ENCODE data around the gene SLC37A1.

DNA sequence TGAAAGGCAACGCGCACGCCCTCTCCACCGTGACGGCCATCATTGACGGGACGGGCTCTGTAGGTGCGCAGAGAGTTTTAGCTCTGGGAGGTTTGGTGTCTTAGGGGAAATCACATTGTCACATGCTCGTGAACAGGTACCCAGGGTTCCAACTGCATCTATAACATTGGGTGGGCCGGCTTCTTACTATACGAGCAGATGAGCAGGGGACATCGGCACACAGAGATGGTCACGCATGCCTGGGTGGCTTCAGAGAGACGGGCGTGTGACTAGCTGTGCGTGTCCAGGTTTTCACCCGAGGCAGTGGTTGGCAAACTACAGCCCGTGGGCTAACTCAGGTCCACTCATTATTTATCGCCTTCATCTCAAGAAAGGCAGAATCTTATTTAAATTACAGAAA lies 54.7 kb downstream of the SLC37A1 start:
- TF ChIP-seq, protein P1, sequence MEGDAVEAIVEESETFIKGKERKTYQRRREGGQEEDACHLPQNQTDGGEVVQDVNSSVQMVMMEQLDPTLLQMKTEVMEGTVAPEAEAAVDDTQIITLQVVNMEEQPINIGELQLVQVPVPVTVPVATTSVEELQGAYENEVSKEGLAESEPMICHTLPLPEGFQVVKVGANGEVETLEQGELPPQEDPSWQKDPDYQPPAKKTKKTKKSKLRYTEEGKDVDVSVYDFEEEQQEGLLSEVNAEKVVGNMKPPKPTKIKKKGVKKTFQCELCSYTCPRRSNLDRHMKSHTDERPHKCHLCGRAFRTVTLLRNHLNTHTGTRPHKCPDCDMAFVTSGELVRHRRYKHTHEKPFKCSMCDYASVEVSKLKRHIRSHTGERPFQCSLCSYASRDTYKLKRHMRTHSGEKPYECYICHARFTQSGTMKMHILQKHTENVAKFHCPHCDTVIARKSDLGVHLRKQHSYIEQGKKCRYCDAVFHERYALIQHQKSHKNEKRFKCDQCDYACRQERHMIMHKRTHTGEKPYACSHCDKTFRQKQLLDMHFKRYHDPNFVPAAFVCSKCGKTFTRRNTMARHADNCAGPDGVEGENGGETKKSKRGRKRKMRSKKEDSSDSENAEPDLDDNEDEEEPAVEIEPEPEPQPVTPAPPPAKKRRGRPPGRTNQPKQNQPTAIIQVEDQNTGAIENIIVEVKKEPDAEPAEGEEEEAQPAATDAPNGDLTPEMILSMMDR (IDR thresholded peaks at IDR 0.05) = no peak
- TF ChIP-seq EP300 (IDR thresholded peaks at IDR 0.05) (no peak), POLR2A (IDR thresholded peaks at IDR 0.05) (no peak), POLR2AphosphoS5 (IDR thresholded peaks at IDR 0.05) (no peak)
